ENCODE measurements around the gene PARVA.

The PARVA gene, protein sequence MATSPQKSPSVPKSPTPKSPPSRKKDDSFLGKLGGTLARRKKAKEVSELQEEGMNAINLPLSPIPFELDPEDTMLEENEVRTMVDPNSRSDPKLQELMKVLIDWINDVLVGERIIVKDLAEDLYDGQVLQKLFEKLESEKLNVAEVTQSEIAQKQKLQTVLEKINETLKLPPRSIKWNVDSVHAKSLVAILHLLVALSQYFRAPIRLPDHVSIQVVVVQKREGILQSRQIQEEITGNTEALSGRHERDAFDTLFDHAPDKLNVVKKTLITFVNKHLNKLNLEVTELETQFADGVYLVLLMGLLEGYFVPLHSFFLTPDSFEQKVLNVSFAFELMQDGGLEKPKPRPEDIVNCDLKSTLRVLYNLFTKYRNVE

DNA sequence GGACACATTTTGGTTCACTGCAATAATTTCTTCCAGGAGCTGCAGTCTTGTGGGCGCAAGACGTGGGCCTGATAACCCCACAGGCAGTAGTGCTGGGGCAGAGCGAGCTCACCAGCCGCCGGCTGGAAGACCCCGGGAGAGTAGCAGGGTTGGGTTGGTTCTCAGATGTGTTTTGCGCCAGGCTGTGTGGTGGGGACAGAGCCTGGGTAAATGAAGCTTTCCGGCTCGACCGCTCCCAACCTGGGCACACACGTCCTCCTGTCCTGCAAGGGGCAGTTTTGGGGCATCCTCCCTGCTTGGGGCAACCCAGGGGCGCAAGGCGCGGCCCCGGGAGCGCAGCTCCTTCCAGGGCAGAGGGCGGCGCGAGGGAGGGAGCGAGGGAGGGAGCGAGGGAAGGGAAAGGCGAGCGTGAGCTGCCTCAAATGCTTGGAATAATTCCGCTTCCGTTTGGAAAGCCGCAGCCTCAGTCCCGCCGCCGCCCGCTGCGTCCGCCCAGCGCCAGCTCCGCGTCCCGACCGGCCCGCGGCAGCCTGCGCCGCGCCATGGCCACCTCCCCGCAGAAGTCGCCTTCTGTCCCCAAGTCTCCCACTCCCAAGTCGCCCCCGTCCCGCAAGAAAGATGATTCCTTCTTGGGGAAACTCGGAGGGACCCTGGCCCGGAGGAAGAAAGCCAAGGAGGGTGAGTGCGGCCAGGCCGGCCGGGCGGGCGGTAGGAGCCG lies at the start of gene PARVA:
TSS of gene PARVA (plus strand) at position 466 of the 718 bp plus-strand sequence. CDS start at position 543, 77 bp downstream.
- H3K4me1 ChIP-seq (ENCODE audit: control insufficient read depth in 1 of 2, insufficient read depth in 1 of 2, low read depth in 1 of 2, low read length in 1 of 2), result no peaks in the 10 kb centered on the region
- no peaks in the 10 kb centered on the region for H3K9me3 ChIP-seq
- no peaks in the 10 kb centered on the region for H3K36me3 ChIP-seq
- TF ChIP-seq, protein P1, sequence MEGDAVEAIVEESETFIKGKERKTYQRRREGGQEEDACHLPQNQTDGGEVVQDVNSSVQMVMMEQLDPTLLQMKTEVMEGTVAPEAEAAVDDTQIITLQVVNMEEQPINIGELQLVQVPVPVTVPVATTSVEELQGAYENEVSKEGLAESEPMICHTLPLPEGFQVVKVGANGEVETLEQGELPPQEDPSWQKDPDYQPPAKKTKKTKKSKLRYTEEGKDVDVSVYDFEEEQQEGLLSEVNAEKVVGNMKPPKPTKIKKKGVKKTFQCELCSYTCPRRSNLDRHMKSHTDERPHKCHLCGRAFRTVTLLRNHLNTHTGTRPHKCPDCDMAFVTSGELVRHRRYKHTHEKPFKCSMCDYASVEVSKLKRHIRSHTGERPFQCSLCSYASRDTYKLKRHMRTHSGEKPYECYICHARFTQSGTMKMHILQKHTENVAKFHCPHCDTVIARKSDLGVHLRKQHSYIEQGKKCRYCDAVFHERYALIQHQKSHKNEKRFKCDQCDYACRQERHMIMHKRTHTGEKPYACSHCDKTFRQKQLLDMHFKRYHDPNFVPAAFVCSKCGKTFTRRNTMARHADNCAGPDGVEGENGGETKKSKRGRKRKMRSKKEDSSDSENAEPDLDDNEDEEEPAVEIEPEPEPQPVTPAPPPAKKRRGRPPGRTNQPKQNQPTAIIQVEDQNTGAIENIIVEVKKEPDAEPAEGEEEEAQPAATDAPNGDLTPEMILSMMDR (IDR thresholded peaks at IDR 0.05), result no peak
- H3K27me3 ChIP-seq, result peaks cover 86% of the 10 kb centered on the region
- H3K27ac ChIP-seq, result no peak within 1 kb of the TSS
- no peak within 1 kb of the TSS for H3K4me3 ChIP-seq (ENCODE audit: low read depth in 1 of 2, low read length in 1 of 2)

DNA sequence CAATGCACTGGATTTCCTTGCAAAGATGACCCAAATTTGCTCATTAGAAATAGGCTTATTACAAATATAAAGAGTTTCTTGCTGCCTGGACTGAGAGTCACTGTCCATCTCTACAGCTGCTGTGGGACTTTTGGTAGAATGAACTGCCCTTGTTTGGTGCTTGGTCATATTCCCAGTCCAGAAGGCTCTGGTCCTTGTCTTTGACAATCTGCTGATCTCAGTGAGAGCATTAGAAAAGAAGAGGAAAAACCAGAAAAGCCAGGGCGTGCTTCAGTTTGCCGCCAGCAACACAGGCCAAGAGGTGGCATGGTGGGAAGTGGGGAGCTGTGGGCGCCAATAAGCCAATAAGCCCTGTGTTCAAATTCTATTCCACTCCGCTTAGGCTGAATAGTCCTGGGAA lies 48.2 kb upstream of the PARVA start:
- TF ChIP-seq, protein P1 (IDR thresholded peaks at IDR 0.05), result no peak
- H3K36me3 ChIP-seq, result no peaks in the 10 kb centered on the region
- H3K27ac ChIP-seq, result no peak overlapping the region
- H3K9me3 ChIP-seq, result no peaks in the 10 kb centered on the region
- peaks cover 29% of the 10 kb centered on the region for H3K27me3 ChIP-seq
- H3K4me1 ChIP-seq (ENCODE audit: control insufficient read depth in 1 of 2, insufficient read depth in 1 of 2, low read depth in 1 of 2, low read length in 1 of 2), result no peaks in the 10 kb centered on the region
- no peak overlapping the region for H3K4me3 ChIP-seq (ENCODE audit: low read depth in 1 of 2, low read length in 1 of 2)

DNA sequence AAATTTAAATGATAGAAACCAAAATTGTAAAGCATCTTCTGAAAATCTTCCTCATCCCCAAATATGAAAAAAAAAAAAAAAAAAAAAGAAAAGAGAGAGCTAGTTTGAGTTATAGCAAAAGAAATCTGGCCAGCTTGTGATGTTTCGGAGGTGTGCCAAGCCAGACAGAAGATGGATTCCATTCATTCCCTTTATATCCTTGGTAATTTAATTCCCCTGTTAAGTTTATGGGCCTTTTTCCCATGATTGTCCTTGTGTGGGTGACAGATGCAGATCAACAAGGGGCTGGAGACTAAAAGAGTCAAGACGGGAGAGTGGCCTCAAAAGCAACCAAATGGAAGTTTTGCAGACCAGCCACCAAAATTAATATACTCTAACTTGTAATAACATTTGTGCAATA lies 47.6 kb upstream of the PARVA start:
- Histone ChIP-seq H3K27me3 (peaks cover 29% of the 10 kb centered on the region), H3K4me3 (ENCODE audit: low read depth in 1 of 2, low read length in 1 of 2) (no peak overlapping the region), H3K27ac (no peak overlapping the region), H3K36me3 (no peaks in the 10 kb centered on the region), H3K9me3 (no peaks in the 10 kb centered on the region), H3K4me1 (ENCODE audit: control insufficient read depth in 1 of 2, insufficient read depth in 1 of 2, low read depth in 1 of 2, low read length in 1 of 2) (no peaks in the 10 kb centered on the region)
- TF ChIP-seq, protein P1 (IDR thresholded peaks at IDR 0.05), result no peak

DNA sequence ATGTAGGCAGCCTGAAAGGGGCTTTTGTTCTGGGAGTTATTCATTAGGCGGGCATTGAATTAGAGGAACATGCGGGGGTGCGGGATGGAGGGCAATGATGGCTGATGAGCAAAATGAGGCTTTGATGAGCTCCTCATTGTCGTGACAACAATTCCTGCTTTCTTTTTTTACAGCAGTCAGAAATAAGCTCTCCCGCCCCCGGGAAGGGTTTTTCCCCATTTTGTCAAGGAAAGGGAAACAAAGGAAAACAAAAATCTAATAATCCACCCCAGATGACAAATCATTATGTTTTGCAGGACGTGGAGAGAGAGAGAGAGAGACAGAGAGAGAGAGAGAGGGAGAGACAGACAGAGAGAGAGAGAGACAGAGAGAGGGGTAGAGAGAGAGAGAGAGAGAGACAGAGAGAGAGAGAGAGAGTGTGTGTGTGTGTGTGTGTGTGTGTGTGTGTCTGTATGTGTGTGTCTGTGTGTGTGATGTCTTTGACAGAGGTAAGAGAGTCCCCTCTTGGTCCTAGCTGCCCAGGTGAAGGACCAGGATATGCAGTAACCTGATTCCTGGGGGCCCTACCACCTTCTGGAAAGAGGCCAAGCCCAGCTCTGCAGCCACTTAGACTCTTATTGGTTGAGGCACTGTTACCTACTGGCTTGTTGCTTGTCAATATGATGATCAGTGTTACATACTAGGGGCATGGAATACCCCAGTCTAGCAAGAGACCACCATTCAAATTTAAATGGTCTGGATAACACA lies 46.7 kb upstream of the PARVA start:
- TF ChIP-seq, protein P1 (IDR thresholded peaks at IDR 0.05), result no peak
- H3K36me3 ChIP-seq, result no peaks in the 10 kb centered on the region

DNA sequence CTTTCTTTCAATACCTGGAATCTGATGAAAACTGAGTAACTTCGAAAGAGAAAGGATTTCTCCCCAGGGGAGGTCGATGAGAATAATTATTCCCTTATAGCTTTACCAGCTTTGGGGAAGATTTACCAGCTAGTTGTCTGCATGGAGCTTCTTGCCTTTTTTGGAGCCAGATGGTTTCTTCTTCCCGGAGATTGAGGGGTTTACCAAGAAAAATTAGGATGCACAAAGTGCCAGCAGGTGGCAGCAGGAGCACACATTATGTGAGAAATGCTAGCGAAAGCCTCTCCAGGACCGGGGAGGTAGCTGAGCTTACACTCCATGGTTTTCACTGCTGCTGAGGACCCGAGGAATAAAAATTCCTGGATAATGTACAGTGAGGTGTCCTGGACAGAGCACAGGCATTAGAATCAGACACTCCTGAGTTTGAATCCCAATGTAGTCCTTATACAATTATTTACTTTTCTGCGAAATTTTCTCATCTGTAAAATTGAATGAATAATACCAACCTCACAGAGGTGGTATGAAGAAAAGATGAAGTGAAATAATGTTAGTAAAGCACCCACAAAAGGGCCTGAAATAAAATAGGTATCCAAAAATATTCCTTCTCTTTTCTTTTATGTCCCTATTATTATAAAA lies 46.0 kb upstream of the PARVA start:
- peaks cover 29% of the 10 kb centered on the region for H3K27me3 ChIP-seq
- H3K36me3 ChIP-seq, result no peaks in the 10 kb centered on the region
- H3K9me3 ChIP-seq, result no peaks in the 10 kb centered on the region
- no peak overlapping the region for H3K27ac ChIP-seq
- no peaks in the 10 kb centered on the region for H3K4me1 ChIP-seq (ENCODE audit: control insufficient read depth in 1 of 2, insufficient read depth in 1 of 2, low read depth in 1 of 2, low read length in 1 of 2)
- TF ChIP-seq, protein P1 (IDR thresholded peaks at IDR 0.05), result no peak
- H3K4me3 ChIP-seq (ENCODE audit: low read depth in 1 of 2, low read length in 1 of 2), result no peak overlapping the region

More for the DNA sequence above, 46.7 kb upstream of the PARVA start:
- no peak overlapping the region for H3K27ac ChIP-seq
- H3K4me1 ChIP-seq (ENCODE audit: control insufficient read depth in 1 of 2, insufficient read depth in 1 of 2, low read depth in 1 of 2, low read length in 1 of 2), result no peaks in the 10 kb centered on the region
- no peaks in the 10 kb centered on the region for H3K9me3 ChIP-seq
- no peak overlapping the region for H3K4me3 ChIP-seq (ENCODE audit: low read depth in 1 of 2, low read length in 1 of 2)
- H3K27me3 ChIP-seq, result peaks cover 29% of the 10 kb centered on the region
